ENCODE results near the gene STC2.

The STC2 gene

DNA sequence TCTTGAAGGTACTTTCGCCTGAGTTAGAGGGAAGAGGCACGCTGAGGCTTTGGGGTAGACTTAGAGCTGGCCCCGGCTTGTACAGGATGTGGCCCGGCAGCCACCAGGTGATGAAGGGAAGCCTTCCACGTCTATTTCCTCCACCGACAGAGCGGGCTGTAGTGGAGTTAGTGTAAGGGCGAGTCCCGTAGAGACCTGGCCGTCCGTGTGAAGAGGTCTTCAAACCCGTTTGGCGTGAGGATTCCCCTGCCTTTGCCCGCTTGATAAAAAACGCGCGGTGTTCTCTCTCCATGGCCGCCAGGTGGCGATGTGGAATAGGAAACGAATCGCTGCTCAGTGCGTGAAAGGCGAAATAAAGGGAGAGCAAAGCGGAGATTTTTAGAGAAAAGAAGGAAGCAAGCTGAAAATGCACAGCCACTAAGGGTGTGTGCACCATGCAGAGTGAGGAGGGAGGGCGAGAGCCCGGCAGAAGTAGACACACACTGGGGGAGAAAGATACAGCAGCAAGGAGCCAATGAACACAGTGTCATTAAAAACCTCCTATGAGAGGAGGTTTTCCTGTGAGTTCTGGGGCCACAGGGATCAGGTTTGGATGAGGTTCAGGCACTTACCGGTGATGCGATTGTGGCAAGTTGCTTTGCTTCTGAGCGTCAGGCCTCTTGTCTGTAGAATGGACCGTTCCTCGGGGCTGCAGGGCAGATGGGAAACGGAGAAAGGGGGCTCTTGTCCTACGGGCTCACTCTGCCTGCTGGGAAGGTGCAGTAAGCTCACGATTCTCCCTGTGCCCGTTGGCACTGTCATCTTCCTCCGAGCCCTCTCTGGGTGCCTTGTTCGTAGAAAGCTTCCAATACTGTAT, 34.2 kb downstream of the STC2 start:
- TF ChIP-seq, protein P1, sequence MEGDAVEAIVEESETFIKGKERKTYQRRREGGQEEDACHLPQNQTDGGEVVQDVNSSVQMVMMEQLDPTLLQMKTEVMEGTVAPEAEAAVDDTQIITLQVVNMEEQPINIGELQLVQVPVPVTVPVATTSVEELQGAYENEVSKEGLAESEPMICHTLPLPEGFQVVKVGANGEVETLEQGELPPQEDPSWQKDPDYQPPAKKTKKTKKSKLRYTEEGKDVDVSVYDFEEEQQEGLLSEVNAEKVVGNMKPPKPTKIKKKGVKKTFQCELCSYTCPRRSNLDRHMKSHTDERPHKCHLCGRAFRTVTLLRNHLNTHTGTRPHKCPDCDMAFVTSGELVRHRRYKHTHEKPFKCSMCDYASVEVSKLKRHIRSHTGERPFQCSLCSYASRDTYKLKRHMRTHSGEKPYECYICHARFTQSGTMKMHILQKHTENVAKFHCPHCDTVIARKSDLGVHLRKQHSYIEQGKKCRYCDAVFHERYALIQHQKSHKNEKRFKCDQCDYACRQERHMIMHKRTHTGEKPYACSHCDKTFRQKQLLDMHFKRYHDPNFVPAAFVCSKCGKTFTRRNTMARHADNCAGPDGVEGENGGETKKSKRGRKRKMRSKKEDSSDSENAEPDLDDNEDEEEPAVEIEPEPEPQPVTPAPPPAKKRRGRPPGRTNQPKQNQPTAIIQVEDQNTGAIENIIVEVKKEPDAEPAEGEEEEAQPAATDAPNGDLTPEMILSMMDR (IDR thresholded peaks at IDR 0.05) = peak; percentile 80

DNA sequence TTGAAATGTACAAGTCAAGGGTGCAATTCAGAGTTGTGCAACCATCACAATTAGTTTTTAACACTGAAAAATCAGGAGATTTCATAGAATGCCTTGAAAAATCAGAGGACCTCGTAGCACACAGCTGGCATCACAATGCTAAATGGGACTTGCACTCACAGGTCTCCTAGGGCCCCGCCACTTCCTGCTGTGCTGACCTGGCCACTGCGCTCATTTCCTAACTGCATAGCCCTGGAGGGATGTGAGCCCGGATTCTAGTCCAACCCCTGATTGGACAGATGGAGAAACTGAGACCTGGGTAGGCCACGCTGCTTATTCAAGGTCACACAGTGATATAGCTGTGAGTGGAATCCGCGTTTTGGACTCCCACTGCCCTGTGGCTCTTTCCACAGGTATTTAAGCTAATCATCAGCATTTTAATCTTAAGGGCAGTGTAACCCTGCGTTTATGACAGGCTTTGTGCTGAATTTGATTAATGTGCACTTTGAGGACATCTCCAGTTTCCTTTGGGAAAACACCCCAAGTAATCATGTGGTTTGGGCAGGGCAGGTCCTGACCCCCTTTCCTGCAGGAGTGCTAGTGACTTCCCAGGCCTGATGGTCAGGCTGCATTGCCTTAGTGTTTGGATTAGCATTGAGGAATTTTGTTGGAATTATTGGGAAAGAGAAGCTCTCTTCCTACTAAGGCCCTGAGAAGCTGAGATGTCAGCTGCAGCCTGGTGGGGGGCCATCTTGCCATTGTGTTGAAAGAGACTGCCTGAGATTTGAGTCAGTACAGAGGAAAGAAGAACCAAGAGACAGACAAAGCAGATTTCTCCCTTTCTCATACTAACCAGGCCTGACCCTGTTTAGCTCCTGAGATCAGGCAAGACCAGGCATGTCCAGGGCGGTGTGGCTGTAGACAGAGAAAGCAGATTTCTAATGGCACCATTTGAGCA, 36.2 kb downstream of the STC2 start:
- TF ChIP-seq, protein P1 (IDR thresholded peaks at IDR 0.05) = no peak

DNA sequence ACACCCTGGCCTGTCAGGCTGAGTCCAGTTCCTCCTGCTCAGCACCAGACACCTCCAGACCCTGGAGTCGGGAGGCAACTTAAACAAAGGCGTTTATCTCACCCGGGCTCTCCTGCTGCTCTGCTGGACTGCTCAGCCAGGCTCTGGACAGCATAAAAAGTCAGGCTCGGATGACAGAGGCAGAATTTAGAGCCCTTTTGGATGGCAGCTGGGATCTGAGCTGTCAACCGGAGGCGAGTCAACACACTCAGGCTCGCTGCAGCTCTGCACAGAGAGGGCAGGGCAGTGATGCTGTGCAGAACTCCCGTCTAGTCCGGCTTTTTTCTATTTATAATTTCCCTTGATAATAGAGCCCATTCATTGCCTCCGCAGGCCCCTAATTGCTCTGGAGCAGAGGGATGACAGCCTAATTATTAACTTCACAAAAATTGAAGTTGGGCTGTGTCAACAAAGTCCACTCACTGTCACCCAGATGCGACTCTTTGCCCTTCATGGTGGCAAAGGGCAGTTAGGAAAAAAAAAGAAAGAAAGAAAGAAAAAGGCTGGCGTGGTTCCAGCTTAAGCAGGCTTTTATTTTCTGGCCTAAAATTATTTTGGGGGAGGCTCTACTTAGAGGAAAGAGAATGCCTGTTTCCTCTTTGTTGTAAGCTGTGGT, 37.6 kb downstream of the STC2 start:
- TF ChIP-seq, protein P1 (IDR thresholded peaks at IDR 0.05) = no peak

DNA sequence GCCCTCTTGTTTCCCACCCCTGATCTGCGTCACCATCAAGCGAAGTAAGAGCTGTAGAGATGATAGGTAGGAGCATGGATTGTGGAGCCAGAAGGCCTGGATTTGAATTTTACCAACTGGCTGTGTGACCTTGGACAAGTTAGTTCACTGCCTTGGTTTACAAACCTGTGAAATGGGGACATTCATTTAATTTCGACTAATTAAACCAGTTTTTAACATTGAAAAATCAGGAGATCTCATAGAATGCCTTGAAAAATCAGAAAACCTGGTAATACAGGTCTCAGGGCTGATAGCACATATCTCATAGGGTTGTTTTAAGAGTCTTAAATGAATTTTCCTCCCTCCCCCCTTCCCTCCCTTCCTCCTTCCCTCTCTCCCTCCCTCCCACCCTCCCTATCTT, 38.8 kb downstream of the STC2 start:
- TF ChIP-seq, protein P1 (IDR thresholded peaks at IDR 0.05) = no peak

DNA sequence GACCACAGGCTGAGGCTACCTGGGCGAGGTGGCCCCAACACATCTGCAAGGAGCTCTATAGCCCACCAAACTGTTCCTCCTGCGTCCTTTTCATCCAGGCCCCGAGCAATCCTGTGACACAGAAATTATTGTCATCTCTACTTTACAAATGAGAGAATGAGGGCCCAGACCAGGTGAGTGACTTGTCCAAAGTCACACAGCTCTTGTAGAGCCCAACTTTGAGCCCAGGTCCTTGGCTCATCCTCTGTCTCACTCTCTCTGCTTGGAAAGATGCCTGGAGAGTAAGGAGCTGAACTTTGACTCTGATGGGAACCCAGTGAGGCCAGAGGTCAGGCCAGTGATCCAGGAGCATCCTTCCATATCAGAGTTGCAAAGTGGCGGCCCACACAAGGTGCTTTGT, 39.6 kb downstream of the STC2 start:
- TF ChIP-seq, protein P1 (IDR thresholded peaks at IDR 0.05) = no peak

DNA sequence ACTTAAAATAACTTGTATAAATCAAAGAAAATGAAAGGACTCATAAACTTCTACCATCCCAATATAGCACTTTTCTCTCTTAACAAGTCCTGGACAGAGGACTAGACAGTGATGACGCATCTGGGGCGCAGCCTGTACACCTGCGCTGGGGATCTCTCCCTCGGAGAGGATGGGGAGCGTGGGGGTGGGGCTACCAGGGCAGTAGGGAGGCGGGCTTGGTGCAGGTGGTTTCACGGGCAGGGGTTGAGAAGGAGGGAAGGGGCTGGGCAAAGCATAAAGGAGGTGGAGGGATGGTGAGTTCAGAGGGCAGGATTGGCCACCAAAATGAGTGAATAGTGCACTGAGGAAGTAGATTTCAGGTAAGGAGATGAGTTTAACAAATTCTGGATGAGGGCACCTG, 41.1 kb downstream of the STC2 start:
- TF ChIP-seq, protein P1 (IDR thresholded peaks at IDR 0.05) = no peak

Data from LNCAP (cell line).